OCI-LY3 (cell line): ENCODE measurements around the gene LECT2.

Experiments
- H2AFZ ChIP-seq: fragments of 200-600, 300-600 bp; shearing (Covaris generic); 2 replicates; pipeline ENCODE4 v1.6.0; 2014; ENCODE audit warnings: antibody characterized with exemption, low read depth, low read length
- H3K27ac ChIP-seq: fragments of 200-600, 300-600 bp; sonication (generic); 2 replicates; pipeline ENCODE4 v1.5.1; 2014; ENCODE audit warnings: mild to moderate bottlenecking, low read length, moderate library complexity, mixed read lengths
- H3K27me3 ChIP-seq: fragments of 200-600, 300-600 bp; sonication (generic); 2 replicates; pipeline ENCODE4 v1.6.1; 2014; ENCODE audit warnings: low read depth, low read length, mixed read lengths
- H3K36me3 ChIP-seq: fragments of 200-600, 300-600 bp; sonication (generic); replicated peaks from 2 replicates; pipeline ENCODE3; 2014; ENCODE audit warnings: low read depth, low read length, mixed read lengths
- H3K4me1 ChIP-seq: fragments of 300-600, 200-600 bp; sonication (generic); 2 replicates; pipeline ENCODE4 v1.6.1; 2014; ENCODE audit warnings: low read length, mixed read lengths
- H3K4me2 ChIP-seq: fragments of 200-600, 300-600 bp; sonication (generic); 2 replicates; pipeline ENCODE4 v1.6.1; 2014; ENCODE audit warnings: low read length, mixed read lengths
- H3K4me3 ChIP-seq: fragments of 300-600, 200-600 bp; sonication (generic); 2 replicates; pipeline ENCODE4 v1.5.1; 2014; ENCODE audit warnings: antibody characterized with exemption, mild to moderate bottlenecking, low read length, moderate library complexity
- H3K79me2 ChIP-seq: fragments of 300-600, 200-600 bp; shearing (Covaris generic); 2 replicates; pipeline ENCODE4 v1.6.1; 2014; ENCODE audit warnings: mild to moderate bottlenecking, low read length, mixed read lengths
- H3K9ac ChIP-seq: fragments of 300-600, 200-600 bp; shearing (Covaris generic); 2 replicates; pipeline ENCODE4 v1.6.0; 2014; ENCODE audit warnings: mild to moderate bottlenecking, low read length, moderate library complexity
- H3K9me3 ChIP-seq: fragments of 200-600, 300-600 bp; shearing (Covaris generic); 2 replicates; pipeline ENCODE4 v1.6.1; 2014; ENCODE audit warnings: low read length, mixed read lengths; ENCODE audit not compliant: insufficient read depth
- H4K20me1 ChIP-seq: fragments of 200-600, 300-600 bp; sonication (generic); 2 replicates; pipeline ENCODE4 v1.6.1; 2016; ENCODE audit warnings: low read length, mixed read lengths; ENCODE audit not compliant: insufficient read depth
- CTCF ChIP-seq: fragments of 200-600, 300-600 bp; sonication (generic); IDR thresholded peaks from 2 replicates; pipeline ENCODE4 v1.5.1; 2014; ENCODE audit warnings: antibody characterized with exemption, low read length, low read depth
- EZH2phosphoT487 ChIP-seq: fragments of 200-600 bp; shearing (Covaris generic); IDR thresholded peaks from 2 replicates; pipeline ENCODE4 v1.6.1; 2018; ENCODE audit warnings: antibody characterized with exemption, mixed run types, low read depth

Gene LECT2

GRCh38 chr5:135996611-135997010 is 41.8 kb upstream of the LECT2 start:
- Histone ChIP-seq H3K4me3 (no peak overlapping the region), H3K27ac (no peak overlapping the region), H3K9ac (no peak overlapping the region), H3K36me3 (no peaks in the 10 kb centered on the region), H2AFZ (no peak overlapping the region), H3K9me3 (no peaks in the 10 kb centered on the region), H3K79me2 (no peaks in the 10 kb centered on the region), H3K4me2 (no peak overlapping the region), H3K27me3 (peaks cover 8% of the 10 kb centered on the region; the same call in 1 of the 2 replicates), H4K20me1 (no peaks in the 10 kb centered on the region), H3K4me1 (no peaks in the 10 kb centered on the region)
- TF ChIP-seq EZH2phosphoT487 (no peak), CTCF (no peak)

- Histone ChIP-seq H3K27ac (no peak overlapping the region), H3K79me2 (no peaks in the 10 kb centered on the region), H3K9me3 (no peaks in the 10 kb centered on the region), H3K4me2 (no peak overlapping the region), H4K20me1 (no peaks in the 10 kb centered on the region), H3K27me3 (peaks cover 8% of the 10 kb centered on the region; the same call in 1 of the 2 replicates), H3K4me1 (no peaks in the 10 kb centered on the region), H3K4me3 (no peak overlapping the region), H3K9ac (no peak overlapping the region), H3K36me3 (no peaks in the 10 kb centered on the region), H2AFZ (no peak overlapping the region)
- TF ChIP-seq CTCF (no peak), EZH2phosphoT487 (no peak)
Measured at GRCh38 chr5:135995976-135996375, 41.2 kb upstream of the LECT2 start.

GRCh38 chr5:135993880-135994636 is 39.3 kb upstream of the LECT2 start:
- Histone ChIP-seq H3K36me3 (no peaks in the 10 kb centered on the region), H3K79me2 (no peaks in the 10 kb centered on the region), H3K27ac (no peak overlapping the region), H4K20me1 (no peaks in the 10 kb centered on the region), H3K27me3 (peaks cover 8% of the 10 kb centered on the region; the same call in 1 of the 2 replicates), H3K4me2 (no peak overlapping the region), H3K4me3 (no peak overlapping the region), H2AFZ (no peak overlapping the region), H3K4me1 (no peaks in the 10 kb centered on the region), H3K9ac (no peak overlapping the region), H3K9me3 (no peaks in the 10 kb centered on the region)
- no peak for TF ChIP-seq EZH2phosphoT487
- TF ChIP-seq CTCF: no peak

GRCh38 chr5:135993335-135993879 is 38.6 kb upstream of the LECT2 start:
- no peak overlapping the region for H3K4me3 ChIP-seq

More at GRCh38 chr5:135993335-135993879, 38.6 kb upstream of the LECT2 start:
- H3K9me3 ChIP-seq: no peaks in the 10 kb centered on the region
- no peaks in the 10 kb centered on the region for H3K79me2 ChIP-seq
- no peaks in the 10 kb centered on the region for H3K4me1 ChIP-seq
- H3K27ac ChIP-seq: no peak overlapping the region
- H3K36me3 ChIP-seq: no peaks in the 10 kb centered on the region
- no peaks in the 10 kb centered on the region for H4K20me1 ChIP-seq
- H3K4me2 ChIP-seq: no peak overlapping the region
- no peak overlapping the region for H2AFZ ChIP-seq
- no peak overlapping the region for H3K9ac ChIP-seq
- peaks cover 8% of the 10 kb centered on the region; the same call in 1 of the 2 replicates for H3K27me3 ChIP-seq
- no peak for TF ChIP-seq EZH2phosphoT487
- TF ChIP-seq CTCF: no peak
